Upper lobe of left lung (tissue), 6 donors: ENCODE results near the gene MCM9. TPM values are rescaled to one million over a fixed set of nuclear protein-coding genes. Genes with fewer than 3 reads are reported as not detected.
A peak's percentile ranks its signal among the peaks of the same experiment; 100 is the strongest.
"Not testable (repeated sequence)": the region's sequence is repeated elsewhere in the genome, so short reads cannot be mapped to it uniquely, and the experiment has no call there.

Experiments
- ATAC-seq, 2 donors: fragments of 200-7000 bp; cut with Tn5 transposase; one replicate each; pipeline ENCODE4 v1.9.1; 2022; ENCODE audit warnings: mild to moderate bottlenecking in 2 of 2, moderate library complexity in 2 of 2; ENCODE audit not compliant: low FRiP score in 2 of 2
- DNase-seq, 2 donors: peaks; one replicate each; pipeline ENCODE4 v3.0.0-alpha.2; 2019 to 2020
- H3K27ac ChIP-seq, 4 donors: fragments of 200-600 bp; sonication (generic); one replicate each; pipeline ENCODE4 v1.5.1; 2016 to 2019
- H3K27me3 ChIP-seq, 4 donors: fragments of 200-600 bp; sonication (generic); one replicate each; pipeline ENCODE4 v1.5.1; 2017 to 2019
- H3K36me3 ChIP-seq, 4 donors: fragments of 200-600 bp; sonication (generic); one replicate each; pipeline ENCODE4 v1.5.1; 2016 to 2019
- H3K4me1 ChIP-seq, 4 donors: fragments of 200-600 bp; sonication (generic); one replicate each; pipeline ENCODE4 v1.5.1; 2018 to 2019
- H3K4me3 ChIP-seq, 4 donors: fragments of 200-600 bp; sonication (generic); one replicate each; pipeline ENCODE4 v1.5.1; 2017 to 2019; ENCODE audit warnings: mild to moderate bottlenecking in 2 of 4, moderate library complexity in 1 of 4
- H3K9me3 ChIP-seq, 4 donors: fragments of 200-600 bp; sonication (generic); one replicate each; pipeline ENCODE4 v1.5.1; 2018 to 2019
- CTCF ChIP-seq, 6 experiments: fragments of 450-650 bp in 4 of 6; fragments of 200-600 bp in 2 of 6; sonication (generic) in 2 of 6; IDR thresholded peaks; one replicate each; pipeline ENCODE4 v1.5.1; 2016 to 2019; ENCODE audit warnings: antibody characterized with exemption in 6 of 6
- EP300 ChIP-seq, 4 donors: sonication (generic); formaldehyde crosslinking; IDR thresholded peaks; one replicate each; pipeline ENCODE4 v1.5.1; 2017; ENCODE audit warnings: antibody characterized with exemption in 4 of 4, control low read depth in 2 of 4
- POLR2A ChIP-seq, 4 donors: fragments of 450-650 bp; IDR thresholded peaks; one replicate each; pipeline ENCODE4 v1.5.1; 2016 to 2017; ENCODE audit warnings: antibody characterized with exemption in 4 of 4, mild to moderate bottlenecking in 2 of 4
- POLR2AphosphoS5 ChIP-seq, 2 donors: sonication (generic); formaldehyde crosslinking; IDR thresholded peaks; one replicate each; pipeline ENCODE4 v1.5.1; 2017; ENCODE audit warnings: antibody characterized with exemption in 2 of 2
- WGBS, 2 donors: methylation state at CpG; one replicate each; pipeline ENCODE4 v1.1.5; 2017 to 2018; 5-methylcytosine and 5-hydroxymethylcytosine counted together
- total RNA-seq, 6 donors: library from RNA; depleted of rRNA in 4 of 6; stranded (reverse); fragments of >200 nt in 4 of 6; gene quantifications; one replicate each; pipeline versions ENCODE4 v1.1.0 to v1.2.1, GENCODE V29; 2016 to 2021
- donor health status: DM: no; HTN: no; CAD: no; lungs with moderate emphysema.
- donor health status: DM: no; HTN: yes; CAD: no; lungs with severe emphysema.

Gene MCM9
- total RNA-seq, 6 donors from 2014 or later: 19.9 to 62.9 (median 21.5) TPM

GRCh38 chr6:118770112-118770788 lies 164.7 kb downstream of the MCM9 start:
- WGBS, 2 donors: 90 to 95% methylated on average over 2 of the region's 2 CpGs
- Histone ChIP-seq H3K27me3 (no peaks in the 10 kb centered on the region), H3K4me3 (no peak overlapping the region), H3K9me3 (no peaks in the 10 kb centered on the region), H3K36me3 (no peaks in the 10 kb centered on the region), H3K27ac (no peak overlapping the region), H3K4me1 (peaks cover 0 to 4% (median 0%) of the 10 kb centered on the region in 4 donors)
- no peak for DNase-seq
- no peak for TF ChIP-seq CTCF (IDR thresholded peaks at IDR 0.05)
- TF ChIP-seq EP300 (IDR thresholded peaks at IDR 0.05): no peak
- TF ChIP-seq POLR2A (IDR thresholded peaks at IDR 0.05): no peak
- TF ChIP-seq POLR2AphosphoS5 (IDR thresholded peaks at IDR 0.05): no peak
- ATAC-seq: no peak

- TF ChIP-seq CTCF (IDR thresholded peaks at IDR 0.05) (no peak), POLR2AphosphoS5 (IDR thresholded peaks at IDR 0.05) (peak in 1 of 2 donors; percentile 29), POLR2A (IDR thresholded peaks at IDR 0.05) (peak in 1 of 4 donors; percentile 8), EP300 (IDR thresholded peaks at IDR 0.05) (no peak)
- ATAC-seq: peak in 1 of 2 donors; percentile 77
- Histone ChIP-seq H3K4me3 (no peak overlapping the region), H3K27me3 (no peaks in the 10 kb centered on the region), H3K4me1 (peaks cover 0 to 4% (median 0%) of the 10 kb centered on the region in 4 donors), H3K36me3 (no peaks in the 10 kb centered on the region), H3K9me3 (no peaks in the 10 kb centered on the region), H3K27ac (peak overlapping the region; percentile 38 to 85 (median 80))
- no peak for DNase-seq
- WGBS, 2 donors: 38 to 61% methylated on average over 3 of the region's 3 CpGs
These were observed 166.0 kb downstream of the MCM9 start for GRCh38 chr6:118768904-118769325.

GRCh38 chr6:118768441-118768840 lies 166.5 kb downstream of the MCM9 start:
- no peak for ATAC-seq
- peaks cover 0 to 4% (median 0%) of the 10 kb centered on the region in 4 donors for H3K4me1 ChIP-seq
- TF ChIP-seq POLR2AphosphoS5 (IDR thresholded peaks at IDR 0.05): no peak
- TF ChIP-seq EP300 (IDR thresholded peaks at IDR 0.05): no peak
- TF ChIP-seq CTCF (IDR thresholded peaks at IDR 0.05): no peak
- TF ChIP-seq POLR2A (IDR thresholded peaks at IDR 0.05): no peak
- H3K27ac ChIP-seq: peak overlapping the region; percentile 38 to 85 (median 80)
- WGBS, 2 donors: 88 to 91% methylated on average over 3 of the region's 3 CpGs
- H3K36me3 ChIP-seq: no peaks in the 10 kb centered on the region
- no peak overlapping the region for H3K4me3 ChIP-seq
- no peaks in the 10 kb centered on the region for H3K9me3 ChIP-seq
- H3K27me3 ChIP-seq: no peaks in the 10 kb centered on the region
- no peak for DNase-seq

- not testable (repeated sequence) for H3K4me1 ChIP-seq, DNase-seq, H3K36me3 ChIP-seq, H3K27me3 ChIP-seq, H3K27ac ChIP-seq, H3K9me3 ChIP-seq, ATAC-seq, H3K4me3 ChIP-seq
- 92% methylated on average over 2 of the region's 2 CpGs for WGBS, 2 donors
These were observed 169.6 kb downstream of the MCM9 start for GRCh38 chr6:118765316-118765715.

GRCh38 chr6:118764766-118765165 lies 170.2 kb downstream of the MCM9 start:
- WGBS, 2 donors: 54 to 56% methylated on average over 3 of the region's 3 CpGs
- TF ChIP-seq EP300 (IDR thresholded peaks at IDR 0.05): no peak
- peak in 1 of 2 donors; percentile 13 for TF ChIP-seq POLR2AphosphoS5 (IDR thresholded peaks at IDR 0.05)
- ATAC-seq (peak in 1 of 2 donors; percentile 42), DNase-seq (peak in 1 of 2 donors; percentile 58)
- peak overlapping the region in 1 of 4 donors; percentile 30 for H3K27ac ChIP-seq
- no peaks in the 10 kb centered on the region for H3K27me3 ChIP-seq
- no peaks in the 10 kb centered on the region for H3K36me3 ChIP-seq
- H3K4me3 ChIP-seq: no peak overlapping the region
- peaks cover 0 to 4% (median 0%) of the 10 kb centered on the region in 4 donors for H3K4me1 ChIP-seq
- H3K9me3 ChIP-seq: no peaks in the 10 kb centered on the region

Other genes with a start within 250 kb of the MCM9 start
- 10 to 100 TPM; 12.8 to 22.3 (median 19.1) TPM for gene ASF1A, start 41.0 kb downstream of the MCM9 start, total RNA-seq
- 10 to 100 TPM in 5 of 6 donors, 1 to 10 TPM in 1; 8.4 to 75.4 (median 39.5) TPM for gene FAM184A, start 143.5 kb upstream of the MCM9 start, total RNA-seq